ENCODE data around the gene BTRC.

- TF ChIP-seq CTCF (IDR thresholded peaks at IDR 0.05): no peak
- no peak for TF ChIP-seq EP300 (IDR thresholded peaks at IDR 0.05)
- TF ChIP-seq POLR2A (IDR thresholded peaks at IDR 0.05): no peak
- no peak for TF ChIP-seq POLR2AphosphoS5 (IDR thresholded peaks at IDR 0.05)
These were observed 130.3 kb downstream of the BTRC start for GRCh38 chr10:101484175-101484745.

All from stomach (tissue), 4 donors.